Left ventricle myocardium superior (tissue), 1 donor: Measurements from ENCODE around the gene IRF3. TPM values are rescaled to one million over a fixed set of nuclear protein-coding genes. Genes with fewer than 3 reads are reported as not detected.
A peak's percentile ranks its signal among the peaks of the same experiment; 100 is the strongest.

Source experiments
- ATAC-seq: fragments of 200-7000 bp; cut with Tn5 transposase; one replicate; pipeline ENCODE4 v1.9.1; 2020; ENCODE audit warnings: mild to moderate bottlenecking, moderate library complexity
- DNase-seq: peaks from one replicate; pipeline ENCODE4 v3.0.0-alpha.2; 2020
- intact Hi-C: fragments of 100-400 bp; cut with micrococcal nuclease; formaldehyde crosslinking; loops from one replicate; pipeline ENCODE4 v1.11.0; 2022
- total RNA-seq: library from RNA; stranded (reverse); fragmentation: NEBNext Ultra II Directional; extraction: Animal tissue kit (Norgen Biotek cat#: 25700); gene quantifications from one replicate; pipeline ENCODE4 v1.2.1, GENCODE V29; 2021
- donor health status: DM: no; HTN: yes; CAD: no; lungs with severe emphysema.

The IRF3 gene
- total RNA-seq, 1 donor from 2014 or later: 40.6 TPM

DNA sequence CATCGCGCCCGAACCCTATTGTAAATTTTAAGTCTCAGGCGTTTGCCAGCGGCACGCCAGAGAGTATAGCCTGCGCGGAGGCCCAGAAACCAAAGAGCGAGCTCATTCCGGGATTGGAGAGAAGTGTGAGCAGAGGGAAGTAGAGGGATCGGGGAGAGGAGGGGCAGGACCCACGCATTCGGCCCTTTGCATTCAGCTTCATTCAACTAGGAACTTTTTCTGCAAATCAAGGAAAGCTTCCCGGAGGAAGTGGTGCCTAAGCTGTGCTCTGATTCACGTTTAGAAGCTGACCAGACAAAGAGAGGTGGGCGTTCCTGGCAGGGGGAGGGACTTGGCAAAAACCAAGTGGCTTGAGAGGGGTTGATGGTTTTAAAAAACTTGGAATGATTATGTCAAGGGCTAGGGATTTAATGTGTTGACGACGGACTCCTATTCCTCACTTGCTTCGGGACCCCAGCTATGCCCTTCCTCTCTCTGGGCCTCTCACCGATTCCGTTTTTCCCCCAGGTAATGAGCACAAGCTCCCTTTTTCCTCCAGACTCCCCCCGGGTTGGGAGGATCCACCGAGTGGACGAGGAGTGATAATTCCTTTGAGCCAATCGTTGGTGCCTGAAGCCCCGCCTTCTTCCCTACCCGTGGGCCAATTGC, 10.6 kb upstream of the IRF3 start:
- ATAC-seq (peak; percentile 54), DNase-seq (peak; percentile 84)
- intact Hi-C loops: no loop called here

GRCh38 chr19:49672131-49672919, 6.7 kb upstream of the IRF3 start:
- ATAC-seq: no peak
- intact Hi-C loops: no loop called here
- DNase-seq: peak; percentile 85

GRCh38 chr19:49669516-49669915, 3.9 kb upstream of the IRF3 start:
- ATAC-seq (no peak), DNase-seq (no peak)
- intact Hi-C loops: no loop called here

DNA sequence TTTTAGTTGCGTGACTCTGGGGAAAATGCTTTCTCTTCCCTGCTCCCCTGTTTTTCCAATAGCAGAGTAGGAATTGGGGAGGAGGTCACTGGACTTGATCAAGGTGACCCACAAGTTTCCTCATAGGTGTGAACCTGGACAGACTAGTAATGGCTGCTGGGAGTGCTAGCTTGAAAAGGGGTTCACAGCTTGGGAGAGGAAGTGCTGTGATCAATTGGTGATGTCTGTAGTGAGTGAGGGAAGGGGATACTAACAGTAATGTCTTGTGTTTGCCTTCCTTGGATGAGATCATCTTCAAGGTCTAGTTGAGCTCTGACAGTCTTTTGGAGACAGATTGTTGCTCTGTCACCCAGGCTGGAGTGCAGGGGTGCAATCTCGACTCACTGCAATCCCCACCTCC, 1.8 kb upstream of the IRF3 start:
- intact Hi-C loops: no loop called here
- ATAC-seq (no peak), DNase-seq (no peak)

DNA sequence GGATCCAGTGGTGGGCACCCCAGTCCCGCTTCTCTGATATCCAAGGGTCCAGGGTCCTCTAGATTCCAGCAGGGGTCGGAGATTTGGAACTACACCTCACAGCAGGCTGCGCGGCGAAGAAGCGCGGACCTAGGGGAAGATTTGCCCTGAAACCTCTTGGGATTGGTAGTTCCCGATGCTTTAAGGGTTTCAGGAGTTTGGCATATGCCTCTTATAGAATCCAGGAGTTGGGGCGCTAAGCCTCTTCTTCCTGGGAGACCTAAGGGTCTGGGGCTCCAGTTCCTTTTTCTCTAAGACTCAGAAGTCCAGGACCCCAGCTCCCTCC, 425 bp upstream of the IRF3 start:
- DNase-seq: no peak
- intact Hi-C loops: no loop called here
- ATAC-seq: no peak

GRCh38 chr19:49665036-49665350, 664 bp downstream of the IRF3 start:
- no peak for ATAC-seq
- intact Hi-C loops: no loop called here
- no peak for DNase-seq

- intact Hi-C loops: no loop called here
- peak; percentile 84 for ATAC-seq
- DNase-seq: peak; percentile 93
These were observed 1.3 kb downstream of the IRF3 start for GRCh38 chr19:49664171-49665035.

GRCh38 chr19:49663224-49663623, 2.4 kb downstream of the IRF3 start:
- DNase-seq (no peak), ATAC-seq (no peak)
- intact Hi-C loops: no loop called here

DNA sequence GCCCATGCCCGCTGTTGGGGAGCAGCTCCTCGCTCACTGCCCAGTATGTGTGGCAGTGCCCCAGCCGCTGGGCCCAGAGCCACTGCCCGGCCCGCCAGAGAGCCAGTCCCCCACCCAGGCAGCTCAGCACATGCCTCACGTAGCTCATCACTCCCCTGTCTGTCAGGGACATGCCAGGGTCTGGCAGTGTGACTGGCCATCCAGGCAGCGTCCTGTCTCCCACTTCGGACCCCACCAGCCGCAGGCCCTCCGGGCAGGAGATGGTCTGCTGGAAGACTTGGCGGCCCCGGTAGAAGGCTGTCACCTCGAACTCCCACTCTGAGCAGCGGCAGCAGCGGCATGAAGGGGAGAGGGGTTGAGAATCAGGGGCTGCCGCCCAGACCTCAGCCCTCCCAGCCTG, 3.6 kb downstream of the IRF3 start:
- ATAC-seq: no peak
- no peak for DNase-seq
- intact Hi-C loops: no loop called here

- DNase-seq: no peak
- intact Hi-C loops: no loop called here
- ATAC-seq: no peak
These were observed 5.2 kb downstream of the IRF3 start for GRCh38 chr19:49660338-49660961.

- no peak for DNase-seq
- no peak for ATAC-seq
- intact Hi-C loops: no loop called here
These were observed 6.9 kb downstream of the IRF3 start for GRCh38 chr19:49658566-49659442.

DNA sequence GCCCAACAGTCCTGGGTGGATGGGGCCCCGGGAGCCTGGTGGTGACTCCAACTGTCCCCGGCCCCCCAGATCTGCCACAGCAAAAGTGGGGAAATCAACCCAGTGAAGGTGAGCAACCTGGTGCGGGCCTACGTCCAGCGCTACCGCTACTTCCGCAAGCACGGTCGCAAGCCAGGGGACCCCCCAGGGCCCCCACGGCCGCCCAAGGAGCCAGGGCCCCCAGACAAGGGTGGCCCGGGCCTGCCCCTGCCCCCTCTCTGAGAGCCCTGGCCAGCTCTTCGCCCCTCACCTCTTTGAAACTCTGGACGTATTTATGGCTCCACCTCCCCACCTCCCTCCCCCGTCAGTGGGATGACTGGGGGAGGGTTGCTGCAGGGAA, 7.5 kb downstream of the IRF3 start:
- no peak for DNase-seq
- intact Hi-C loops: no loop called here
- no peak for ATAC-seq

DNA sequence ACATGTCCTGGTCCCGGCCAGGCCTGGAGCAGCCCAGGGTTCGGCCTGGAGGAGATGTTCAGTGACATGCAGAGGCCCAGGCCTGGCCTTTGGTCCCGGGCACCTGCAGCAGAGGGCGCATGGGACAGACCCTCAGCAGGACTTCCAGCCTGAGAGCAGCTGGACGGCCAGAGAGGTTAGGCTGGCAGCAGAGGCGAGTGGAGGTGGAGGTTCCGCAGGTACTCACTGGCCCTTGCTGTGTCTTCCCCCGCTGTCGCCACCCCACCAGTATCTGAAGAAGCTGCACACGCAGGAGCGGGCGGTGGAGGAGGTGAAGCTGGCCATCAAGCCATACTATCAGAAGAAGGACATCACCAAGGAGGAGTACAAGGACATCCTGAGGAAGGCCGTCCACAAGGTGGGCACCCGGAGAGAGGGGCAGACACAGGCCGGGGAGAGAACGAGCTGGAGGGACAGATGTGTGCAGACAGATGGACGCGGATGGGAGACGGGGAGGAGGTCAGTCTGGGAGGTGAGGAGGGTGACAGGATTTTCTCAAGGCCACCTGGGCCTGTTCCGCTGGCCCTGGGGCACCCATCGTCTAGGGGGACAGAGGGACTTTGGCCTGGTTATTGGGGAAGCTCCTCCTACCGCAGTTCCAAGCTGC, 8.0 kb downstream of the IRF3 start:
- intact Hi-C loops: no loop called here
- DNase-seq: no peak
- no peak for ATAC-seq

DNA sequence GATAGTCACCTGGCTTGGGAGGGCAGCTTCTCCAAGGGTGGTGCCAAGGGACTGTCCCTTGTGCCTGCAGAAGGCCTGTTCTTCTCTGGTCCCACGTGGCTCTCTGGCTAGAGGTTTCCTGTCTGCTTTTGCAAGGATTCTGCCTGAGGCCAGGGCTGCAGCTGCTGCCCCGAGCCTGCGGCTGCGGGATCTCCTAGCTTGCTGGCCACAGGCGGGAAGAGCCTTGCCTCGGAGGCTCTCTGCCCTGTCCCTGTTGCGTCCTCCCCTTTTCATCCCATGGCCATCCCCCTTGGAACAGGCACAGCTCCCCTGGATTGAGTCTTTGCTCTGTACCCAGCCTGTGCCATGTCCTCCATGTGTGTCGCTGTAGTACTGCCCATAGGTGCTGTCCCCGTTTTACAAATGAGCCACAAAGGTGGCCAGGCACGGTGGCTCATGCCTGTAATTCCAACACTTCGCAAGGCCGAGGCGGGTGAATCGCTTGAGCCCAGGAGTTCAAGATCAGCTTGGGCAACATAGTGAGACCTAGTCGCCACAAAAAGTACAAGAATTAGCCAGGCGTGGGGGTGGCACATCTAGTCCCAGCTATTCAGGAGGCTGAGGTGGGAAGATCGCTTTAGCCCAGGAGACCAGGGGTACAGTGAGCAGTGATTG, 9.1 kb downstream of the IRF3 start:
- intact Hi-C loops: no loop called here
- no peak for ATAC-seq
- no peak for DNase-seq

GRCh38 chr19:49655570-49656455, 9.8 kb downstream of the IRF3 start:
- intact Hi-C loops: no loop called here
- DNase-seq (no peak), ATAC-seq (no peak)

- ATAC-seq (no peak), DNase-seq (no peak)
- intact Hi-C loops: no loop called here
These were observed 11.1 kb downstream of the IRF3 start for GRCh38 chr19:49654581-49654980.

DNA sequence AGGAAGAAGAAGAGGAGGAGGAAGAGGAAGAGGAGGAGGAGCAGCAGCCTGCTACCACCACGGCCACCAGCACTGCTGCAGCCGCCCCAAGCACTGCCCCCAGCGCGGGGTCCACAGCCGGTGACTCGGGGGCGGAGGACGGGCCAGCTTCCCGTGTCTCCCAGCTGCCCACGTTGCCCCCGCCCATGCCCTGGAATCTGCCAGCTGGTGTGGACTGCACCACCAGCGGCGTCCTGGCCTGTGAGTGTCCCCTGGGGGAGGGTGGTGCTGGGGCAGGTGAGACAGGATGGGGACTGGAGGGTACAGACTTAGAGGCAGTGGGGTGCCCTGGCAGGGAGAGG, 12.2 kb downstream of the IRF3 start:
- DNase-seq (no peak), ATAC-seq (no peak)
- intact Hi-C loops: no loop called here
